ENCODE results near the gene S1PR5. TPM values are rescaled to one million over a fixed set of nuclear protein-coding genes. Genes with fewer than 3 reads are reported as not detected.
A peak's percentile ranks its signal among the peaks of the same experiment; 100 is the strongest.

S1PR5 gene
- total and polyA plus RNA-seq, 9 of the 15 experiments (the other 6 are each of a cell fraction or from before 2014, with no cell fraction given) = 0.03 to 0.54 (median 0.35) TPM; not detected in 4

GRCh38 chr19:10473192-10473591 lies 44.1 kb downstream of the S1PR5 start (continued):
- TF ChIP-seq CLOCK (CRISPR knock-in tag; IDR thresholded peaks at IDR 0.05; ENCODE audit: borderline replicate concordance) (no peak), RFX7 (CRISPR knock-in tag; IDR thresholded peaks at IDR 0.05) (no peak), ZNF583 (CRISPR knock-in tag; IDR thresholded peaks at IDR 0.05) (no peak), ZNF165 (CRISPR knock-in tag; IDR thresholded peaks at IDR 0.05; ENCODE audit: borderline replicate concordance) (no peak), OTX1 (CRISPR knock-in tag; IDR thresholded peaks at IDR 0.05) (no peak), CBFA2T2 (conservative IDR thresholded peaks at IDR 0.05) (no peak), PHB2 (IDR thresholded peaks at IDR 0.05; ENCODE audit: low read depth) (no peak)

- Histone ChIP-seq H3K36me3 (ENCODE audit: control insufficient read depth, insufficient read depth, low read length) (peaks cover 21% of the 10 kb centered on the region; the same call in 2 of the 3 replicates), H3K4me2 (ENCODE audit: insufficient read depth, low read length) (no peak overlapping the region), H3K27me3 (ENCODE audit: control insufficient read depth in 2 of 2, insufficient read depth in 2 of 2, low read length in 2 of 2) (no peaks in the 10 kb centered on the region), H3K4me3 (no peak overlapping the region), H3K79me2 (ENCODE audit: control insufficient read depth, insufficient read depth, low read length) (no peaks in the 10 kb centered on the region), H3K9ac (ENCODE audit: insufficient read depth in 1 of 2, low read depth in 2 of 2, low read length in 2 of 2) (no peak overlapping the region), H3K27ac (ENCODE audit: extremely low read depth, low read depth, low read length) (no peak overlapping the region), H2AFZ (ENCODE audit: low read depth, low read length) (no peak overlapping the region), H4K20me1 (replicated peaks; ENCODE audit: control insufficient read depth, insufficient read depth, low read length) (0 out of 2 replicates have a peak, but pooled peaks cover 4% of the 10 kb centered on the region), H3K4me1 (replicated peaks in 1 of 2; ENCODE audit: control insufficient read depth in 2 of 2, insufficient read depth in 2 of 2, low read length in 2 of 2) (peaks cover 7 to 16% of the 10 kb centered on the region in 2 experiments; a peak in 4 of 5 replicates), H3K9me1 (ENCODE audit: control insufficient read depth, insufficient read depth, low read length) (no peaks in the 10 kb centered on the region), H3K9me3 (replicated peaks; ENCODE audit: control insufficient read depth, insufficient read depth, low read depth, low read length) (no peaks in the 10 kb centered on the region)
- ATAC-seq (peak; percentile 75), FAIRE-seq (no peak), DNase-seq (ENCODE audit: extremely low read depth in 1 of 4, low spot score in 3 of 4) (peak in 2 of 4 experiments; percentile 32 to 59)
- WGBS (ENCODE audit: insufficient coverage, low coverage, missing lambda C conversion rate) = 21% methylated on average over 6 of the region's 6 CpGs
- in situ Hi-C loops (cut with MboI) = no loop called here
- BruUV-seq (replicated peaks) = no TSS peak
- CTCF ChIA-PET (ENCODE audit: low intra/inter-chr PET ratio) = interaction anchor here (0.7 kb wide), 1 partner anchor 200 kb away, joined by 3 read pairs; no protein-coding TSS in a partner anchor
- intact Hi-C loops (cut with micrococcal nuclease) = no loop called here
- POLR2A ChIA-PET = no interaction called here
- TF ChIP-seq ZNF280A (IDR thresholded peaks at IDR 0.05; ENCODE audit: low read depth, partially characterized antibody) = no peak
- TF ChIP-seq CTCF (IDR thresholded peaks at IDR 0.05 in 2 of 3, conservative IDR thresholded peaks at IDR 0.05 in 1 of 3; ENCODE audit: insufficient read depth in 2 of 3, low read depth in 1 of 3, low read length in 3 of 3) = peak; percentile 32 to 65 (median 56); a peak in 5 of 6 replicates
- TF ChIP-seq RBM14 (IDR thresholded peaks at IDR 0.05; ENCODE audit: borderline replicate concordance, insufficient read depth, low read depth, low read length) = no peak
- no peak for TF ChIP-seq U2AF1 (optimal IDR thresholded peaks at IDR 0.05; ENCODE audit: low read depth, low read length)
- TF ChIP-seq ZNF133 (CRISPR knock-in tag; IDR thresholded peaks at IDR 0.05) = no peak
- TF ChIP-seq RBM22 (IDR thresholded peaks at IDR 0.05; ENCODE audit: low read depth, low read length, poor library complexity, severe bottlenecking) = no peak
- TF ChIP-seq L3MBTL2 (IDR thresholded peaks at IDR 0.05) = no peak
- peak in 1 of 2 experiments; percentile 36; a peak in 2 of 4 replicates for TF ChIP-seq RAD21 (CRISPR knock-in tag; conservative IDR thresholded peaks at IDR 0.05 in 1 of 2, IDR thresholded peaks at IDR 0.05 in 1 of 2)
These were observed 45.3 kb downstream of the S1PR5 start for GRCh38 chr19:10471909-10472308.

All from K562 (cell line).